ENCODE results near the gene RPL36. TPM values are rescaled to one million over a fixed set of nuclear protein-coding genes. Genes with fewer than 3 reads are reported as not detected.
A peak's percentile ranks its signal among the peaks of the same experiment; 100 is the strongest.

Gene RPL36
- total RNA-seq, 1 donor from 2014 or later, result 778 TPM

GRCh38 chr19:5696196-5697021 lies 6.3 kb downstream of the RPL36 start:
- H3K4me2 ChIP-seq, result no peak overlapping the region
- H2AFZ ChIP-seq (replicated peaks), result no peak overlapping the region
- H3K9me3 ChIP-seq (ENCODE audit: low read depth), result no peaks in the 10 kb centered on the region
- H3K4me3 ChIP-seq, result no peak overlapping the region
- peaks cover 3% of the 10 kb centered on the region for H3K9me3 Mint-ChIP-seq
- peaks cover 6% of the 10 kb centered on the region for H3K27me3 Mint-ChIP-seq (ENCODE audit: insufficient read depth, low read depth)
- peaks cover 30% of the 10 kb centered on the region for H3K79me2 ChIP-seq (ENCODE audit: low read depth)
- H3K4me3 Mint-ChIP-seq, result no peak overlapping the region
- H3K27ac Mint-ChIP-seq, result no peak overlapping the region
- peaks cover 60% of the 10 kb centered on the region for H4K20me1 ChIP-seq (ENCODE audit: low read depth)
- H3K4me1 Mint-ChIP-seq, result peaks cover 5% of the 10 kb centered on the region
- H3K4me1 ChIP-seq, result no peaks in the 10 kb centered on the region
- H3K27ac ChIP-seq, result peak overlapping the region; percentile 37
- peaks cover 11% of the 10 kb centered on the region for H3K36me3 Mint-ChIP-seq
- H3K36me3 ChIP-seq, result no peaks in the 10 kb centered on the region
- H3K9ac ChIP-seq, result no peak overlapping the region
- no peaks in the 10 kb centered on the region for H3K27me3 ChIP-seq
- H3F3A ChIP-seq (ENCODE audit: low read depth), result peaks cover 22% of the 10 kb centered on the region
- no peak for TF ChIP-seq EZH2phosphoT487 (IDR thresholded peaks at IDR 0.05)
- TF ChIP-seq, protein P1, sequence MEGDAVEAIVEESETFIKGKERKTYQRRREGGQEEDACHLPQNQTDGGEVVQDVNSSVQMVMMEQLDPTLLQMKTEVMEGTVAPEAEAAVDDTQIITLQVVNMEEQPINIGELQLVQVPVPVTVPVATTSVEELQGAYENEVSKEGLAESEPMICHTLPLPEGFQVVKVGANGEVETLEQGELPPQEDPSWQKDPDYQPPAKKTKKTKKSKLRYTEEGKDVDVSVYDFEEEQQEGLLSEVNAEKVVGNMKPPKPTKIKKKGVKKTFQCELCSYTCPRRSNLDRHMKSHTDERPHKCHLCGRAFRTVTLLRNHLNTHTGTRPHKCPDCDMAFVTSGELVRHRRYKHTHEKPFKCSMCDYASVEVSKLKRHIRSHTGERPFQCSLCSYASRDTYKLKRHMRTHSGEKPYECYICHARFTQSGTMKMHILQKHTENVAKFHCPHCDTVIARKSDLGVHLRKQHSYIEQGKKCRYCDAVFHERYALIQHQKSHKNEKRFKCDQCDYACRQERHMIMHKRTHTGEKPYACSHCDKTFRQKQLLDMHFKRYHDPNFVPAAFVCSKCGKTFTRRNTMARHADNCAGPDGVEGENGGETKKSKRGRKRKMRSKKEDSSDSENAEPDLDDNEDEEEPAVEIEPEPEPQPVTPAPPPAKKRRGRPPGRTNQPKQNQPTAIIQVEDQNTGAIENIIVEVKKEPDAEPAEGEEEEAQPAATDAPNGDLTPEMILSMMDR (IDR thresholded peaks at IDR 0.05), result no peak
- DNase-seq (ENCODE audit: low spot score), result no peak

GRCh38 chr19:5697022-5697889 lies 7.2 kb downstream of the RPL36 start:
- no peak for DNase-seq (ENCODE audit: low spot score)
- Mint-ChIP-seq H3K36me3 (peaks cover 11% of the 10 kb centered on the region), H3K27ac (no peak overlapping the region), H3K4me1 (peaks cover 3% of the 10 kb centered on the region), H3K27me3 (ENCODE audit: insufficient read depth, low read depth) (peaks cover 5% of the 10 kb centered on the region), H3K4me3 (no peak overlapping the region), H3K9me3 (peaks cover 3% of the 10 kb centered on the region)
- no peaks in the 10 kb centered on the region for H3K36me3 ChIP-seq
- no peaks in the 10 kb centered on the region for H3K9me3 ChIP-seq (ENCODE audit: low read depth)
- no peaks in the 10 kb centered on the region for H3K4me1 ChIP-seq
- H3K79me2 ChIP-seq (ENCODE audit: low read depth), result peaks cover 21% of the 10 kb centered on the region
- no peak overlapping the region for H3K4me2 ChIP-seq
- TF ChIP-seq, protein P1 (IDR thresholded peaks at IDR 0.05), result no peak
- TF ChIP-seq EZH2phosphoT487 (IDR thresholded peaks at IDR 0.05) (no peak), EZH2 (IDR thresholded peaks at IDR 0.05) (no peak)
- H3K9ac ChIP-seq, result no peak overlapping the region
- H3K4me3 ChIP-seq, result no peak overlapping the region
- peaks cover 13% of the 10 kb centered on the region for H3F3A ChIP-seq (ENCODE audit: low read depth)
- no peaks in the 10 kb centered on the region for H3K27me3 ChIP-seq
- peaks cover 52% of the 10 kb centered on the region for H4K20me1 ChIP-seq (ENCODE audit: low read depth)
- H3K27ac ChIP-seq, result peak overlapping the region; percentile 37
- H2AFZ ChIP-seq (replicated peaks), result no peak overlapping the region

GRCh38 chr19:5697890-5698634 lies 8.0 kb downstream of the RPL36 start:
- no peak for DNase-seq (ENCODE audit: low spot score)
- Histone ChIP-seq H3K79me2 (ENCODE audit: low read depth) (peaks cover 13% of the 10 kb centered on the region), H3K4me1 (no peaks in the 10 kb centered on the region), H3K27me3 (no peaks in the 10 kb centered on the region), H3K36me3 (no peaks in the 10 kb centered on the region), H3K4me2 (no peak overlapping the region), H3K9me3 (ENCODE audit: low read depth) (no peaks in the 10 kb centered on the region), H2AFZ (replicated peaks) (no peak overlapping the region), H3K4me3 (no peak overlapping the region), H3K9ac (no peak overlapping the region), H4K20me1 (ENCODE audit: low read depth) (peaks cover 44% of the 10 kb centered on the region), H3F3A (ENCODE audit: low read depth) (peaks cover 13% of the 10 kb centered on the region), H3K27ac (peak overlapping the region; percentile 53)
- Mint-ChIP-seq H3K9me3 (peaks cover 3% of the 10 kb centered on the region), H3K4me1 (no peaks in the 10 kb centered on the region), H3K27me3 (ENCODE audit: insufficient read depth, low read depth) (peaks cover 5% of the 10 kb centered on the region), H3K4me3 (no peak overlapping the region), H3K36me3 (peaks cover 12% of the 10 kb centered on the region), H3K27ac (no peak overlapping the region)
- TF ChIP-seq, protein P1 (IDR thresholded peaks at IDR 0.05), result no peak

Data from neural progenitor cell (in vitro differentiated cells).